Activated CD8-positive, alpha-beta T cell treated with anti-CD3 and anti-CD28 coated beads, Interleukin-2, amount 10 ng/mL, durations not matched to agents 7 days and 5 days (primary cell): Measurements from ENCODE around the gene ZNF282. TPM values are rescaled to one million over a fixed set of nuclear protein-coding genes. Genes with fewer than 3 reads are reported as not detected.

Experiments
- ATAC-seq: fragments of 150-1000 bp; cut with Tn5 transposase; one replicate; pipeline ENCODE4 v1.10.0; 2021; ENCODE audit warnings: moderate library complexity
- CTCF ChIA-PET: fragments of 350-600 bp; sonication (Branson Sonifier 250); formaldehyde crosslinking; loops from one replicate; lab custom pipeline; 2021; ENCODE audit warnings: antibody characterized with exemption; lab: Charles Lee
- POLR2A ChIA-PET: fragments of 350-600 bp; sonication (Branson Sonifier 250); formaldehyde crosslinking; loops from one replicate; lab custom pipeline; 2021; ENCODE audit warnings: antibody characterized with exemption; lab: Charles Lee
- DNase-seq: peaks from one replicate; pipeline ENCODE4 v3.0.0-alpha.2; 2020
- H3K27ac Mint-ChIP-seq: one replicate; pipeline ENCODE4 v1.8.0; 2021; ENCODE audit warnings: mild to moderate bottlenecking, mixed read lengths
- H3K27me3 Mint-ChIP-seq: one replicate; pipeline ENCODE4 v1.8.0; 2021; ENCODE audit warnings: low read depth, mixed read lengths
- H3K36me3 Mint-ChIP-seq: one replicate; pipeline ENCODE4 v1.8.0; 2021; ENCODE audit warnings: low read depth, mixed read lengths
- H3K4me1 Mint-ChIP-seq: one replicate; pipeline ENCODE4 v1.8.0; 2021; ENCODE audit warnings: low read depth, mixed read lengths
- H3K4me3 Mint-ChIP-seq: one replicate; pipeline ENCODE4 v1.8.0; 2021; ENCODE audit warnings: mild to moderate bottlenecking, mixed read lengths
- H3K9me3 Mint-ChIP-seq: one replicate; pipeline ENCODE4 v1.8.0; 2022; ENCODE audit warnings: mixed read lengths; ENCODE audit not compliant: insufficient read depth
- total RNA-seq, 2 experiments: library from RNA; stranded (reverse); gene quantifications; one replicate each; pipeline ENCODE4 v1.2.3, GENCODE V29; 2021

ZNF282 gene
- total RNA-seq, 2 experiments from 2014 or later = 28.4 to 30.6 TPM

DNA sequence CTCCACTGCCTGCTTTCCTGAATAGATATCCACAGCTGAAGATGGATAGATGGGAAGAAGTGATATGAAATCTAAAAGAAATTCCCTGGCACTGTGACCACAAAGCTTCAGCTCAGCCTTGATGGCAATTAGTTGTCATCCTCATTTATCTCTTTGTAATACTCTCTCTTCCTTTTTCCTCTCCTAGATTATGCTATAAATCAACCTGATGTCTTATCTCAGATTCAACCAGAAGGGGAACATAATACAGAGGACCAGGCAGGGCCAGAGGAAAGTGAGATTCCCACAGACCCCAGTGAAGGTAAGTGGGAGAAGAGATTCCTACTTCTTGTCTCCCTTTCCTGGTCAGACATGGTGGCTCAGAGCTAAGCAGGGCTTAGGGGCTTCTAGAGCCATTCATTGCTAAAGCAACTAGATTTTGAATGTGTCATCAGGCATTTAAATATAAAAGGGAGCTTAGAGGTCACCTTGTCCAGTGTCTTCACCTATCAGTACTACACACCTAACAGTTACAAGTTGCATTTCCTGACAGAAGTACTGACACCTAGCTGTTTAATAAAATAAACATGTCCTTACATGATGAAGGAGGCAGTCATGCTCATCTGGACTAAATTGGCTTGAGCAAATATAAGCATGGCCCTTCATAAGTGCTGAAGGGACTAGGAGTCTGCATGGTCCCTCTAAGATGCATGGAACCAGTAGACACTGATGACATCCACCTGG, 28.6 kb upstream of the ZNF282 start:
- peaks cover 28% of the 10 kb centered on the region for H3K36me3 Mint-ChIP-seq
- peaks cover 4% of the 10 kb centered on the region for H3K4me1 Mint-ChIP-seq
- H3K27me3 Mint-ChIP-seq = no peaks in the 10 kb centered on the region
- H3K9me3 Mint-ChIP-seq = no peaks in the 10 kb centered on the region
- CTCF ChIA-PET = interaction anchor here (1.3 to 1.8 kb wide), 2 partner anchors 19 to 101 kb away, joined by 5 to 9 read pairs; partner anchors contain the start of gene ZNF398
- no peak overlapping the region for H3K4me3 Mint-ChIP-seq
- DNase-seq (no peak), ATAC-seq (no peak)
- H3K27ac Mint-ChIP-seq = peak overlapping the region; percentile 8
- POLR2A ChIA-PET = no interaction called here

DNA sequence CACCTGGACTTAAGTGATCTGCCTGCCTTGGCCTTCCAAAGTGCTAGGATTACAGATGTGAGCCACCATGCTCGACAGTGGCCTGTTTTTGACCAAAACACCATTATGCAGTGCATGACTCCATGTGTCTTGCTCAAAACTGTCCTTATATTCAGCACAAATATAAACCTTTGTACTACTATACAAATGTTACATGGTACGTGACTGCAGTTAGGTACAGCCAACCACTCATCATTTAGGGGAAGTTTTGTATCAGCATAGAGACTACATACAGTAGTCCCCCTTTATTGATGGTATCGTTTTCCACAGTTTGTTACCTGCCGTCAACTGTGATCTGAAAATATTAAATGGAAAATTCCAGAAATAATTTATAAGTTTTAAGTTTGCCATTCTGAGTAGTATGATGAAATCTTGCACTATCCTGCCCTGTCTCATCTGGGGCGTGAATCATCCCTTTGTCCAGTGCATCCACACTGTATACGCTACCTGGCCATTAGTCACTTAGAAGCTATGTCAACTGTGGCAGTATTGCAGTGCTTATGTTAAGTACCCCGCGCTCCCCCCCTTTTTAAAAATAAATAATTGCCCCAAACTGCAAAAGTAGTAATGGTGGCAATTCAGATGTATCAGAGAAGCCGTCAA, 23.3 kb upstream of the ZNF282 start:
- ChIA-PET CTCF (no interaction called here), POLR2A (no interaction called here)
- peak overlapping the region; percentile 33 for H3K27ac Mint-ChIP-seq
- DNase-seq (no peak), ATAC-seq (no peak)
- peaks cover 7% of the 10 kb centered on the region for H3K4me1 Mint-ChIP-seq
- no peaks in the 10 kb centered on the region for H3K9me3 Mint-ChIP-seq
- H3K36me3 Mint-ChIP-seq = peaks cover 25% of the 10 kb centered on the region
- no peaks in the 10 kb centered on the region for H3K27me3 Mint-ChIP-seq
- no peak overlapping the region for H3K4me3 Mint-ChIP-seq

DNA sequence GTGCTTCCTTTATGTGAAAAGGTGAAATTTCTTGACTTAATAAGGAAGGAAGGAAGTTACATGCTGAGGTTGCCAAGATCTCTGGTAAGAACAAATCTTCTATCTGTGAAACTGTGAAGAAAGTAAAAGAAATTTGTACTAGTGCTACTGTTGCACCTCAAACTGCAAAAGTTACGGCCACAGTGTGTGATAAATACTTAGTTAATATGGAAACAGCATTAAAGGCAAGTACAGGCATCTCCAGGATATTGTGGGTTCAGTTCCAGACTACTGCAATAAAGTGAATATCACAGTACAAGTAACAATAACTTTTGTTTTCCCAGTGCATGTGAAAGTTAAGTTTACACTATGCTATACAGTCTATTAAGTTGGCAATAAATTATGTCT, 22.8 kb upstream of the ZNF282 start:
- Mint-ChIP-seq H3K4me3 (no peak overlapping the region), H3K36me3 (peaks cover 27% of the 10 kb centered on the region), H3K27ac (peak overlapping the region; percentile 33), H3K4me1 (peaks cover 7% of the 10 kb centered on the region), H3K27me3 (no peaks in the 10 kb centered on the region), H3K9me3 (no peaks in the 10 kb centered on the region)
- DNase-seq (no peak), ATAC-seq (no peak)
- ChIA-PET CTCF (no interaction called here), POLR2A (no interaction called here)

DNA sequence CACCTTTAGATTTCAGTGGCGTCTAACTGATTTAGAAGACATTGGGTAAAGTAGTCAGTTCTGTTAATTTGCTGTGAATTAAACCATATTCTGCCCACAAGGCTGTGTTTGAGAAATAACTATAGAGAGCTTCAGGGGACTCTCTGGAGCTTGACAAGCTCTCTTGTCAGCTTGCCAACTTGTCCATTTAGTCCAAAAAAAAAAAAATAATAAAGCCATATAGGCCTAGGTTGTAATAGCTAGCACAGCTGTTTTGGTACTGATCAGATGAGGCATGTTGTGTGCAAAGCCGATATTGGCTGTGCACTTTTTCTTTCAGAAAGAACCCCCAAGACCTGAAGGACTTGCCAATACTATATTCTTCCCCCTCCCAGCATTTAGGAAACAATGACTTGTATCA, 20.2 kb upstream of the ZNF282 start:
- Mint-ChIP-seq H3K36me3 (peaks cover 39% of the 10 kb centered on the region), H3K27ac (no peak overlapping the region), H3K4me1 (peaks cover 7% of the 10 kb centered on the region), H3K9me3 (no peaks in the 10 kb centered on the region), H3K27me3 (no peaks in the 10 kb centered on the region), H3K4me3 (no peak overlapping the region)
- ChIA-PET CTCF (interaction anchor here (1.1 to 1.6 kb wide), 2 partner anchors 10 to 28 kb away, joined by 3 to 7 read pairs; partner anchors contain the start of gene ZNF398), POLR2A (no interaction called here)
- DNase-seq (no peak), ATAC-seq (no peak)

DNA sequence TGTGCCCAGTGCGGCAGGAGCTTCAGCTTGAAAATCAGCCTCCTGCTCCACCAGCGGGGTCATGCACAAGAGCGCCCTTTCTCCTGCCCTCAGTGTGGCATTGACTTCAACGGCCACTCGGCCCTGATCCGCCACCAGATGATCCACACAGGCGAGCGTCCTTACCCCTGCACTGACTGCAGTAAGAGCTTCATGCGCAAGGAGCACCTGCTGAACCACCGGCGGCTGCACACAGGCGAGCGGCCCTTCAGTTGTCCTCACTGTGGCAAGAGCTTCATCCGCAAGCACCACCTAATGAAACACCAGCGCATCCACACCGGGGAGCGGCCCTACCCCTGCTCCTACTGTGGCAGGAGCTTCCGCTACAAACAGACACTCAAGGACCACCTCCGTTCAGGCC, 16.1 kb upstream of the ZNF282 start:
- peaks cover 32% of the 10 kb centered on the region for H3K36me3 Mint-ChIP-seq
- H3K4me1 Mint-ChIP-seq = peaks cover 2% of the 10 kb centered on the region
- ATAC-seq (no peak), DNase-seq (no peak)
- no peak overlapping the region for H3K27ac Mint-ChIP-seq
- H3K4me3 Mint-ChIP-seq = no peak overlapping the region
- ChIA-PET POLR2A (no interaction called here), CTCF (no interaction called here)
- no peaks in the 10 kb centered on the region for H3K9me3 Mint-ChIP-seq
- H3K27me3 Mint-ChIP-seq = no peaks in the 10 kb centered on the region

DNA sequence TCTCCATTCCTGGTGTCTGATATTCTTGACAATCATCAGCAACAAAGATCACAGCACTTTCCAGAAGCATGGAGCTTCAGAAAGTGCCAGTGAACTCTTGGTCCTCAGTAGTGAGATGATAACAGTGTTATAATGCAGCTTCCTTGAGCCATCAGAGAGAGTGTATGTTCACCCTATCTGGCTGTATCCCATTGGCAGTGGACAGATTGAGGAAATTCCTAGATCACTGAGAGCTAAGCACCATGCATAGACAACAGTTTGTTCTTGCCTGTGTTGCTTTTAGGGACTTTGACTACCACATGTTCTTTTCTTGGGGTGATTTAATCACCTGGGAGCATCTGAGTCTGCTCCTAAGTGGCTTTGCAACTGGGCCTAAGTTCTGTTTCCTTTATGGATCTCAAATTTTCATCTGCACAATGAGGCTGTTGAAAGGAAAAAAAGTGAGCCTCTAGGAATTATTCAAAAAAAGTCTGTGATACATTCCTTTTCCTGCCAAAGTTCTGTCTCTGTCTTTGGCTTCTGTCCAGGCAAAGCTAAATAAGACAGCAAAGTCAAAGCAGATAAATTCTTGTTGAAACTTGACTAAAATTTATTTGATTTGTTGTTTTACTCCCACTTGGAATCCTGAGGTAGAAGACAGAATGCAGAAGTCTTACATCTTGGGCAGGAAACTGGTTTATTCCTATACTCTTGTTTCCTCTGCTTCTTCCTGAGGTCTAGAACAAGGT, 14.5 kb upstream of the ZNF282 start:
- ChIA-PET CTCF (interaction anchor here (1.1 kb wide), 1 partner anchor 11 kb away, joined by 3 read pairs; no protein-coding TSS in a partner anchor), POLR2A (no interaction called here)
- ATAC-seq (no peak), DNase-seq (no peak)
- Mint-ChIP-seq H3K4me1 (peaks cover 2% of the 10 kb centered on the region), H3K27me3 (no peaks in the 10 kb centered on the region), H3K36me3 (peaks cover 32% of the 10 kb centered on the region), H3K4me3 (no peak overlapping the region), H3K9me3 (no peaks in the 10 kb centered on the region), H3K27ac (no peak overlapping the region)

DNA sequence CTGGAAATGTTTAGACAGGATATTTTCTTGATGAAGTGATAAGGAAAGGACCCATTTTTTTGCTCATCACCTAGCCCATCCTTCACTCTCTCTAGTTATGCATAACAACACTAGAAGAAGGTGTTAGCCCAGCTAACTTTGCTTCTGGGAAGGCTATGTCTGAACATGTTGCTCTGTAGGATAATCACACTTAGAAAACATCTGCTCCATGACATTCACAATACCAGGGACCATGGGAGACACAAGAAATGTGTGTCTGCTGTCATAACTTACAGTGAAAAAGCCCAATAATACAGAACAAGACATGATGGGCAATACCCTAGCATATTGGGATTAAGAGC, 13.9 kb upstream of the ZNF282 start:
- Mint-ChIP-seq H3K27ac (no peak overlapping the region), H3K9me3 (no peaks in the 10 kb centered on the region), H3K4me3 (no peak overlapping the region), H3K4me1 (peaks cover 2% of the 10 kb centered on the region), H3K36me3 (peaks cover 30% of the 10 kb centered on the region), H3K27me3 (no peaks in the 10 kb centered on the region)
- DNase-seq = no peak
- ChIA-PET CTCF (interaction anchor here (1.1 kb wide), 1 partner anchor 12 kb away, joined by 3 read pairs; no protein-coding TSS in a partner anchor), POLR2A (interaction anchor here (1.5 kb wide), 1 partner anchor 14 kb away, joined by 4 read pairs; the partner anchor contains the start of gene ZNF282)
- no peak for ATAC-seq

DNA sequence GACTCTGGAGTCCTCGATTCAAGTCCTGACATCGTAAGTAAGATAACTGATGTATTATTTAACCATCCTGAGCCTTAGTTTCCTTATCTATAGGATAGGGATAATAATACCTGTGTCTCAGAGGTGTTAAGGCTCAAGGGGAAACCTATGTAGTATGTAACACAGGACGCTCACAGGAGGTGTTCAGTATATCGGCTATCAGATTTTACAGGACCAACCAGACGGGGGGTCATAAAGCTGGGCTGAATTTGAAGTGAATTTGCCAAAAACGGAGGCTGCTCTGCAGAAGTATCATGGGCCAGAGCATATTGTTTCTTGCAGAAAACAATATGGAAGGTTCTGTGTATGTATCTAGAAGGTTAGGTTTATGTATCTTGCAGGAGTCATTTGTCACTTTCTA, 11.1 kb upstream of the ZNF282 start:
- no peak for DNase-seq
- POLR2A ChIA-PET = no interaction called here
- Mint-ChIP-seq H3K27ac (no peak overlapping the region), H3K4me1 (peaks cover 2% of the 10 kb centered on the region), H3K36me3 (peaks cover 6% of the 10 kb centered on the region), H3K9me3 (no peaks in the 10 kb centered on the region), H3K27me3 (peaks cover 2% of the 10 kb centered on the region), H3K4me3 (no peak overlapping the region)
- CTCF ChIA-PET = interaction anchor here (1.9 kb wide), 1 partner anchor 11 kb away, joined by 4 read pairs; the partner anchor contains the start of gene ZNF282
- ATAC-seq = no peak

DNA sequence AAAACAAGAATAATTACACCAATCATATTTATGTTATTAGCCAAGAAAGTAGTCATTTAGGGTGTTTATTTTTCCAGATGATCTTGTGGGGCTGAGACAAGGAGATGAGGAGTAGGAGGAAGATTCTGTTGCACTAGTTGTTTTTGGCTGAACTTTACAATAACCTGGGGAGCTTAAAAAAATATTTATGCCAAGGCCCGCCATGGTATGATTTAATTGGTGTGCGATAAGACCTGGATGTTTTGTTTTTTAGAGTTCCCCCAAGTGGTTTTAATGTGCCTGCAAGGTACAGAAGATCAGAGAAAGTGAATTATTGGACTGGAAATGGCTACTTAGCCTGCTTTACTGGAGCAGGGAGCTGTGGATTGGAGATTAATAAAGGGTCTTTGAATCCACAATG, 7.1 kb upstream of the ZNF282 start:
- ChIA-PET CTCF (no interaction called here), POLR2A (interaction anchor here (0.8 kb wide), 1 partner anchor 11 kb away, joined by 4 read pairs; no protein-coding TSS in a partner anchor)
- no peak overlapping the region for H3K4me3 Mint-ChIP-seq
- H3K36me3 Mint-ChIP-seq = no peaks in the 10 kb centered on the region
- ATAC-seq (no peak), DNase-seq (no peak)
- H3K27ac Mint-ChIP-seq = no peak overlapping the region
- H3K4me1 Mint-ChIP-seq = peaks cover 22% of the 10 kb centered on the region
- H3K9me3 Mint-ChIP-seq = no peaks in the 10 kb centered on the region
- H3K27me3 Mint-ChIP-seq = peaks cover 2% of the 10 kb centered on the region

DNA sequence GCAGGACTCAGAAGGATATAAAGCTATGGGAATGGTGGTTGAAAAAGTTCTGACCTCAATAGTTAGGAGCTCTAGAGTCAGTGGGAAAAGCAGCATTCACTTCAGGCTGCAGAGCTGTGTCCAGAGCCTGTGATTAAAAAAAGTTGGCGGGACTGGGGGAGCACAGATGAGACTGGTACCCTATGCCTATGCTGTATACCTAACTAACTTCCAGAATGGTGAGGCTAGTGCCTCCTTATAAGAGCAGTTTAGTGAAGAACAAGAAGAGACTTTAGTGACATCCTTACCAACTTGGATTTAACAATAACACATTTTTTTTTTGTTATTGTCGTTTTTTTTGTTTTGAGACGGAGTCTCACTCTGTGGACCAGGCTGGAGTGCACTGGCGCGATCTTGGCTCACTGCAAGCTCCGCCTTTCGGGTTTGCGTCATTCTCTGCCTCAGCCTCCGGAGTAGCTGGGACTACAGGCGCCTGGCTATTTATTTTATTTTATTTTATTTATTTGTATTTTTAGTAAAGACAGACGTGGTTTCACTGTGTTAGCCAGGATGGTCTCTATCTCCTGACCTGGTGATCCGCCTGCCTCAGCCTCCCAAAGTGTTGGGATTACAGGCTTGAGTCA, 6.6 kb upstream of the ZNF282 start:
- DNase-seq (no peak), ATAC-seq (no peak)
- no peaks in the 10 kb centered on the region for H3K36me3 Mint-ChIP-seq
- POLR2A ChIA-PET = interaction anchor here (0.8 kb wide), 1 partner anchor 11 kb away, joined by 4 read pairs; no protein-coding TSS in a partner anchor
- H3K4me3 Mint-ChIP-seq = no peak overlapping the region
- peaks cover 21% of the 10 kb centered on the region for H3K4me1 Mint-ChIP-seq
- H3K27ac Mint-ChIP-seq = no peak overlapping the region
- CTCF ChIA-PET = no interaction called here
- no peaks in the 10 kb centered on the region for H3K9me3 Mint-ChIP-seq
- peaks cover 2% of the 10 kb centered on the region for H3K27me3 Mint-ChIP-seq

DNA sequence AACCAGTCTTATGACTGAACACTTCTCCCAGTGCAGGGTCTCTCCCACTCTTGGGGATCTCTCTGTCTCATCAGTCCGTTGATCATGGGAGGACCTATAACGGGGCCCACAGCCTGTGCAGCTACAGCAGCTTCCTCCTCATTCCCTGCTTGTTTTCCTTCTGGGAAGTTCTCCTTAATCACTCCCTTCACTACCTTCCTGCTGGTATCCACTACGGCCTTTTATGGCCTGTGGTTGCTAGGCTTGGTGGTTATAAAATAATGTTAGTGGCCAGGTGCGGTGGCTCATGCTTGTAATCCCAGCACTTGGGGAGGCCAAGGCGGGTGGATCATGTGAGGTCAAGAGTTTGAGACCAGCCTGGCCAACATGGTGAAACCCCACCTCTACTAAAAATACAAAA, 3.5 kb upstream of the ZNF282 start:
- H3K4me1 Mint-ChIP-seq = peaks cover 31% of the 10 kb centered on the region
- DNase-seq (no peak), ATAC-seq (no peak)
- H3K27ac Mint-ChIP-seq = peak overlapping the region; percentile 88
- POLR2A ChIA-PET = no interaction called here
- peaks cover 2% of the 10 kb centered on the region for H3K27me3 Mint-ChIP-seq
- no peaks in the 10 kb centered on the region for H3K9me3 Mint-ChIP-seq
- peaks cover 3% of the 10 kb centered on the region for H3K36me3 Mint-ChIP-seq
- H3K4me3 Mint-ChIP-seq = peak overlapping the region; percentile 75
- CTCF ChIA-PET = no interaction called here
